Measurements from ENCODE around the gene PARK7. TPM values are rescaled to one million over a fixed set of nuclear protein-coding genes. Genes with fewer than 3 reads are reported as not detected.
A peak's percentile ranks its signal among the peaks of the same experiment; 100 is the strongest.

Gene PARK7
- polyA plus RNA-seq, 2 of the 4 experiments (the other 2 are of a cell fraction) = 372 to 446 TPM

DNA sequence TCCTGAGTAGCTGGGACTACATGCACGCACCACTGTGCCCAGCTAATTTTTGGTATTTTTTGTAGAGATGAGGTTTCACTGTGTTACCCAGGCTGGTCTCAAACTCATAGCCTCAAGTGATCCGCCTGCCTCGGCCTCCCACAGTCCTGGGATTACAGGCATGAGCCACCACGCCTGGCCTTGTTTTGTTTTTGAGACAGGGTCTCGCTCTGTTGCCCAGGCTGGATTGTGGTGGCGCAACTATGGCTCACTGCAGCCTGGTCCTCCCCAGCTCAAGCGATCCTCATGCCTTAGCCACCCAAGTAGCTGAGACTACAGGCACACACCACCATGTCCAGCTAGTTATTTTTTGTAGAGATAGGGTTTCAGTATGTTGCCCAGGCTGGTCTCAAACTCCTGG lies 26.0 kb downstream of the PARK7 start:
- CTCF ChIA-PET = interaction anchor here (3.1 to 3.6 kb wide), 2 partner anchors 28 to 327 kb away, joined by 13 to 15 read pairs; no protein-coding TSS in a partner anchor
- no peaks in the 10 kb centered on the region for H3K9me3 ChIP-seq
- H3K4me3 ChIP-seq = no peak overlapping the region
- no peak for TF ChIP-seq FOSL2 (IDR thresholded peaks at IDR 0.05)
- no peak for TF ChIP-seq FOSL2 (CRISPR knock-in tag; IDR thresholded peaks at IDR 0.05)
- TF ChIP-seq SMC3 (IDR thresholded peaks at IDR 0.05) = no peak
- no peak for TF ChIP-seq HOXB13 (CRISPR knock-in tag; IDR thresholded peaks at IDR 0.05; ENCODE audit: low read depth)
- no peak for TF ChIP-seq FOSB (CRISPR knock-in tag; IDR thresholded peaks at IDR 0.05)
- TF ChIP-seq ZC3H11A (IDR thresholded peaks at IDR 0.05) = no peak
- TF ChIP-seq TP53 (CRISPR knock-in tag; IDR thresholded peaks at IDR 0.05) = no peak
- TF ChIP-seq EP300 (IDR thresholded peaks at IDR 0.05) = no peak
- no peak for TF ChIP-seq JUN (IDR thresholded peaks at IDR 0.05)
- no peak overlapping the region for H3K4me2 ChIP-seq
- no peak overlapping the region; a peak in 1 of 6 replicates for H3K27ac ChIP-seq
- H3K4me1 ChIP-seq = peaks cover 9% of the 10 kb centered on the region; the same call in 2 of the 3 replicates
- ATAC-seq = no peak
- no peak for FAIRE-seq
- no peak for DNase-seq (ENCODE audit: low read depth in 1 of 2, low spot score in 1 of 2)
- POLR2A ChIA-PET = no interaction called here
- WGBS (ENCODE audit: missing lambda C conversion rate) = 89% methylated on average over 7 of the region's 7 CpGs

DNA sequence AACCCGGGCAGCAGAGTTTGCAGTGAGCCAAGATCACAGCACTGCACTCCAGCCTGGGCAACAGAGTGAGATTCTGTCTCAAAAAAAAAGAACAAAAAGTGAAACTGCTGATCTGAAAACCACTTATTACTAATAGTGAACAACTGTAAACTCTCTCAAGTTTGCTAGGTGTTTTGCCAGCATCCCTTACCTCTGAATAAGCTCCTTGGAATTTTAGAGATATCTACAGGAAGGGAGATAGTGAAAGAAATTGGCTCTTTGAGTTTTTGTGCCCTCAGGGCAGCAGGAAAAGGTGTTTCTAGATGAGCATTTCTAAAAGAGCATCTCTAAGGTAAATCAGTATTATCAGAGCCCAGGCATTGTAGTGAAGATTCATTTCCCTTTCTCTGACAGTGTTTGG lies 27.1 kb downstream of the PARK7 start:
- no peak for TF ChIP-seq NR3C1 (IDR thresholded peaks at IDR 0.05)
- no peak for TF ChIP-seq ZFP36 (IDR thresholded peaks at IDR 0.05; ENCODE audit: borderline replicate concordance, partially characterized antibody)
- TF ChIP-seq HOXB5 (CRISPR knock-in tag; IDR thresholded peaks at IDR 0.05) = no peak
- TF ChIP-seq NFE2L2 (conservative IDR thresholded peaks at IDR 0.05; ENCODE audit: low read length) = no peak
- TF ChIP-seq, protein P1, sequence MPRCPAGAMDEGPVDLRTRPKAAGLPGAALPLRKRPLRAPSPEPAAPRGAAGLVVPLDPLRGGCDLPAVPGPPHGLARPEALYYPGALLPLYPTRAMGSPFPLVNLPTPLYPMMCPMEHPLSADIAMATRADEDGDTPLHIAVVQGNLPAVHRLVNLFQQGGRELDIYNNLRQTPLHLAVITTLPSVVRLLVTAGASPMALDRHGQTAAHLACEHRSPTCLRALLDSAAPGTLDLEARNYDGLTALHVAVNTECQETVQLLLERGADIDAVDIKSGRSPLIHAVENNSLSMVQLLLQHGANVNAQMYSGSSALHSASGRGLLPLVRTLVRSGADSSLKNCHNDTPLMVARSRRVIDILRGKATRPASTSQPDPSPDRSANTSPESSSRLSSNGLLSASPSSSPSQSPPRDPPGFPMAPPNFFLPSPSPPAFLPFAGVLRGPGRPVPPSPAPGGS (IDR thresholded peaks at IDR 0.05) = no peak
- TF ChIP-seq MAZ (IDR thresholded peaks at IDR 0.05; ENCODE audit: borderline replicate concordance, low read depth, low read length) = no peak
- no peak overlapping the region for H3K4me2 ChIP-seq
- DNase-seq (ENCODE audit: low read depth in 1 of 2, low spot score in 1 of 2) (no peak), ATAC-seq (no peak), FAIRE-seq (no peak)
- peak overlapping the region; percentile 42 to 48; a peak in 3 of 6 replicates for H3K27ac ChIP-seq
- ChIA-PET POLR2A (no interaction called here), CTCF (interaction anchor here (0.8 to 3.6 kb wide), 5 partner anchors 13 to 363 kb away, joined by 3 to 15 read pairs (median 7); no protein-coding TSS in a partner anchor)
- WGBS (ENCODE audit: missing lambda C conversion rate) = 75% methylated on average over 1 of the region's 1 CpG
- no peak overlapping the region for H3K4me3 ChIP-seq
- H3K9me3 ChIP-seq = no peaks in the 10 kb centered on the region
- H3K4me1 ChIP-seq = peaks cover 7% of the 10 kb centered on the region; the same call in 2 of the 3 replicates

DNA sequence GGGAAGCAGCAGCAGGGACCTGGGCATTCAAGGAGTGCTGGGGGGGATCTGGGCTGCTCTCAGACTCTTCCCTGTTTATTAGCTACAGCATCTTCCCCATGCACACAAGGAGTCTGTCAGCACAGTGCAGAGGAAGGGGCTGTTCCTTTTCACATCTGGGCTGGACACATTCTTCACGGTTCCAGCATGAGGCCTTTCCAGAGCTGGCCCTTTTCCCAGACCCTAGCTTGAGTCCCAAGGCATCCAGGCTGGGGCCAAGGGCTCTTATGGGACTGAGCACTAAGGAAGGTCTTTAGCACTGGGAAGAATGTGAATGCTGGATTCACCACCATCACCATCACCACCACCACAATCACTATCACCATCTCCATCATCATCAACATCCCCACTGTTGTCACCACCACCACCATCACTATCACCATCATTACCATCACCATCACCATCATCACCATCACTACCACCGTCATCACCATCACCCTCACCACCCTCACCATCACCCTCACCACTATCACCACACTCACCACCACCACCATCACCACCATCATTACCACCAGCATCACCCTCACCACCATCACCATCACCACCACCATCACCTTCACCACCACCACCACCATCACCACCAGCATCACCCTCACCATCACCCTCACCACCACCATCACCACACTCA lies 28.4 kb downstream of the PARK7 start:
- WGBS (ENCODE audit: missing lambda C conversion rate) = 87% methylated on average over 2 of the region's 2 CpGs

More for the DNA sequence above, 28.4 kb downstream of the PARK7 start:
- TF ChIP-seq, protein P2, sequence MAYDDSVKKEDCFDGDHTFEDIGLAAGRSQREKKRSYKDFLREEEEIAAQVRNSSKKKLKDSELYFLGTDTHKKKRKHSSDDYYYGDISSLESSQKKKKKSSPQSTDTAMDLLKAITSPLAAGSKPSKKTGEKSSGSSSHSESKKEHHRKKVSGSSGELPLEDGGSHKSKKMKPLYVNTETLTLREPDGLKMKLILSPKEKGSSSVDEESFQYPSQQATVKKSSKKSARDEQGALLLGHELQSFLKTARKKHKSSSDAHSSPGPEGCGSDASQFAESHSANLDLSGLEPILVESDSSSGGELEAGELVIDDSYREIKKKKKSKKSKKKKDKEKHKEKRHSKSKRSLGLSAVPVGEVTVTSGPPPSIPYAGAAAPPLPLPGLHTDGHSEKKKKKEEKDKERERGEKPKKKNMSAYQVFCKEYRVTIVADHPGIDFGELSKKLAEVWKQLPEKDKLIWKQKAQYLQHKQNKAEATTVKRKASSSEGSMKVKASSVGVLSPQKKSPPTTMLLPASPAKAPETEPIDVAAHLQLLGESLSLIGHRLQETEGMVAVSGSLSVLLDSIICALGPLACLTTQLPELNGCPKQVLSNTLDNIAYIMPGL (CRISPR knock-in tag; IDR thresholded peaks at IDR 0.05; ENCODE audit: borderline replicate concordance) = no peak
- TF ChIP-seq, protein P3, sequence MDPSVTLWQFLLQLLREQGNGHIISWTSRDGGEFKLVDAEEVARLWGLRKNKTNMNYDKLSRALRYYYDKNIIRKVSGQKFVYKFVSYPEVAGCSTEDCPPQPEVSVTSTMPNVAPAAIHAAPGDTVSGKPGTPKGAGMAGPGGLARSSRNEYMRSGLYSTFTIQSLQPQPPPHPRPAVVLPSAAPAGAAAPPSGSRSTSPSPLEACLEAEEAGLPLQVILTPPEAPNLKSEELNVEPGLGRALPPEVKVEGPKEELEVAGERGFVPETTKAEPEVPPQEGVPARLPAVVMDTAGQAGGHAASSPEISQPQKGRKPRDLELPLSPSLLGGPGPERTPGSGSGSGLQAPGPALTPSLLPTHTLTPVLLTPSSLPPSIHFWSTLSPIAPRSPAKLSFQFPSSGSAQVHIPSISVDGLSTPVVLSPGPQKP (IDR thresholded peaks at IDR 0.05; ENCODE audit: low read depth, low read length) = no peak
- no peak for TF ChIP-seq EHF (CRISPR knock-in tag; IDR thresholded peaks at IDR 0.05)
- TF ChIP-seq EP300 (IDR thresholded peaks at IDR 0.05) = no peak
- TF ChIP-seq RARB (CRISPR knock-in tag; IDR thresholded peaks at IDR 0.05) = no peak
- TF ChIP-seq, protein P4, sequence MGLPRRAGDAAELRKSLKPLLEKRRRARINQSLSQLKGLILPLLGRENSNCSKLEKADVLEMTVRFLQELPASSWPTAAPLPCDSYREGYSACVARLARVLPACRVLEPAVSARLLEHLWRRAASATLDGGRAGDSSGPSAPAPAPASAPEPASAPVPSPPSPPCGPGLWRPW (IDR thresholded peaks at IDR 0.05) = no peak
- Histone ChIP-seq H3K4me3 (no peak overlapping the region), H3K4me1 (peaks cover 7% of the 10 kb centered on the region; the same call in 2 of the 3 replicates), H3K9me3 (no peaks in the 10 kb centered on the region), H3K4me2 (no peak overlapping the region), H3K27ac (no peak overlapping the region; a peak in 1 of 6 replicates)
- no peak for FAIRE-seq
- DNase-seq (ENCODE audit: low read depth in 1 of 2, low spot score in 1 of 2) = no peak
- ChIA-PET CTCF (interaction anchor here (1.3 to 3.6 kb wide), 3 partner anchors 25 to 361 kb away, joined by 3 to 15 read pairs (median 13); no protein-coding TSS in a partner anchor), POLR2A (interaction anchor here (0.7 kb wide), 1 partner anchor 25 kb away, joined by 6 read pairs; no protein-coding TSS in a partner anchor)
- no peak for ATAC-seq

All from A549 (cell line).